KMS-11 (cell line): ENCODE data around the gene MYO7B.

Source experiments
- H2AFZ ChIP-seq: fragments of 200-600 bp; sonication (generic); 2 replicates; pipeline ENCODE4 v1.6.1; 2016; ENCODE audit warnings: antibody characterized with exemption, mixed run types, low read depth
- H3K27ac ChIP-seq: fragments of 200-600 bp; sonication (generic); 2 replicates; pipeline ENCODE4 v1.6.1; 2016; ENCODE audit warnings: mild to moderate bottlenecking, mixed run types
- H3K27me3 ChIP-seq: fragments of 200-600 bp; sonication (generic); 2 replicates; pipeline ENCODE4 v1.6.1; 2017; ENCODE audit warnings: mild to moderate bottlenecking, low read depth, mixed run types, moderate library complexity; ENCODE audit not compliant: insufficient read depth
- H3K36me3 ChIP-seq: fragments of 200-600 bp; sonication (generic); 2 replicates; pipeline ENCODE4 v1.6.1; 2017; ENCODE audit warnings: mild to moderate bottlenecking, mixed run types; ENCODE audit not compliant: insufficient read depth
- H3K4me1 ChIP-seq: fragments of 200-600 bp; sonication (generic); 2 replicates; pipeline ENCODE4 v1.6.1; 2016; ENCODE audit warnings: mild to moderate bottlenecking, low read depth, mixed run types; ENCODE audit not compliant: poor library complexity, severe bottlenecking
- H3K4me2 ChIP-seq: fragments of 200-600 bp; sonication (generic); 2 replicates; pipeline ENCODE4 v1.7.0; 2016; ENCODE audit warnings: mild to moderate bottlenecking, mixed run types
- H3K4me3 ChIP-seq: fragments of 200-600 bp; sonication (generic); IDR thresholded peaks from 2 replicates; pipeline ENCODE4 v1.6.1; 2017; ENCODE audit warnings: low read depth, low read length, mixed read lengths; ENCODE audit not compliant: insufficient read depth
- H3K79me2 ChIP-seq: fragments of 200-600 bp; sonication (generic); 2 replicates; pipeline ENCODE4 v1.6.1; 2016; ENCODE audit warnings: low read depth, mixed run types; ENCODE audit not compliant: insufficient read depth
- H3K9ac ChIP-seq: fragments of 200-600 bp; sonication (generic); 2 replicates; pipeline ENCODE4 v1.6.1; 2016; ENCODE audit warnings: mild to moderate bottlenecking, mixed run types
- H4K20me1 ChIP-seq: fragments of 200-600 bp; sonication (generic); 2 replicates; pipeline ENCODE4 v1.6.1; 2016; ENCODE audit warnings: mild to moderate bottlenecking, mixed run types; ENCODE audit not compliant: insufficient read depth
- TF ChIP-seq, protein P1 (sequence below): fragments of 200-600 bp; sonication (generic); conservative IDR thresholded peaks from 2 replicates; pipeline ENCODE4 v1.6.1; 2017; ENCODE audit warnings: low read depth, mild to moderate bottlenecking, antibody characterized with exemption, low read length, moderate library complexity, mixed read lengths

Gene MYO7B

DNA sequence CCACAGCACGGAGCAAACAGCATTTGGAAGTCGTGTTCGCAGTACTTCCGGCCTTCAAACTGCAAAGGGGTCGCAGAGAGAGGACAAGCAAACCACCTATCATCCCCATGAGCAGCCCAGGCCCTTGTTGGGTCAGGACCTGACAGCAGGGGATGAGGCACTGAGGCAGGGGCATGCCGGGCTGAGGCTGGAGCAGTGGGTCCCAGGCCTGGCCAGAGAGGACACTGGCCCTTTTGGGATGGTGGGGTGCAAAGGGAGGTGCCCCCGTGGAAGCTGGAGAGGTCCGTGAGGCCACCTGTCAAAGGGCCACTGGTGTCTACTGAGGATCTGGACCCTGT lies 119.3 kb downstream of the MYO7B start:
- no peaks in the 10 kb centered on the region for H3K27me3 ChIP-seq
- TF ChIP-seq, protein P1, sequence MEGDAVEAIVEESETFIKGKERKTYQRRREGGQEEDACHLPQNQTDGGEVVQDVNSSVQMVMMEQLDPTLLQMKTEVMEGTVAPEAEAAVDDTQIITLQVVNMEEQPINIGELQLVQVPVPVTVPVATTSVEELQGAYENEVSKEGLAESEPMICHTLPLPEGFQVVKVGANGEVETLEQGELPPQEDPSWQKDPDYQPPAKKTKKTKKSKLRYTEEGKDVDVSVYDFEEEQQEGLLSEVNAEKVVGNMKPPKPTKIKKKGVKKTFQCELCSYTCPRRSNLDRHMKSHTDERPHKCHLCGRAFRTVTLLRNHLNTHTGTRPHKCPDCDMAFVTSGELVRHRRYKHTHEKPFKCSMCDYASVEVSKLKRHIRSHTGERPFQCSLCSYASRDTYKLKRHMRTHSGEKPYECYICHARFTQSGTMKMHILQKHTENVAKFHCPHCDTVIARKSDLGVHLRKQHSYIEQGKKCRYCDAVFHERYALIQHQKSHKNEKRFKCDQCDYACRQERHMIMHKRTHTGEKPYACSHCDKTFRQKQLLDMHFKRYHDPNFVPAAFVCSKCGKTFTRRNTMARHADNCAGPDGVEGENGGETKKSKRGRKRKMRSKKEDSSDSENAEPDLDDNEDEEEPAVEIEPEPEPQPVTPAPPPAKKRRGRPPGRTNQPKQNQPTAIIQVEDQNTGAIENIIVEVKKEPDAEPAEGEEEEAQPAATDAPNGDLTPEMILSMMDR: no peak
- no peak overlapping the region for H2AFZ ChIP-seq
- no peaks in the 10 kb centered on the region for H3K36me3 ChIP-seq
- no peak overlapping the region for H3K27ac ChIP-seq
- H3K4me1 ChIP-seq: no peaks in the 10 kb centered on the region
- H3K4me2 ChIP-seq: no peak overlapping the region
- no peaks in the 10 kb centered on the region for H3K79me2 ChIP-seq
- no peak overlapping the region for H3K4me3 ChIP-seq
- H4K20me1 ChIP-seq: no peaks in the 10 kb centered on the region
- no peak overlapping the region for H3K9ac ChIP-seq

DNA sequence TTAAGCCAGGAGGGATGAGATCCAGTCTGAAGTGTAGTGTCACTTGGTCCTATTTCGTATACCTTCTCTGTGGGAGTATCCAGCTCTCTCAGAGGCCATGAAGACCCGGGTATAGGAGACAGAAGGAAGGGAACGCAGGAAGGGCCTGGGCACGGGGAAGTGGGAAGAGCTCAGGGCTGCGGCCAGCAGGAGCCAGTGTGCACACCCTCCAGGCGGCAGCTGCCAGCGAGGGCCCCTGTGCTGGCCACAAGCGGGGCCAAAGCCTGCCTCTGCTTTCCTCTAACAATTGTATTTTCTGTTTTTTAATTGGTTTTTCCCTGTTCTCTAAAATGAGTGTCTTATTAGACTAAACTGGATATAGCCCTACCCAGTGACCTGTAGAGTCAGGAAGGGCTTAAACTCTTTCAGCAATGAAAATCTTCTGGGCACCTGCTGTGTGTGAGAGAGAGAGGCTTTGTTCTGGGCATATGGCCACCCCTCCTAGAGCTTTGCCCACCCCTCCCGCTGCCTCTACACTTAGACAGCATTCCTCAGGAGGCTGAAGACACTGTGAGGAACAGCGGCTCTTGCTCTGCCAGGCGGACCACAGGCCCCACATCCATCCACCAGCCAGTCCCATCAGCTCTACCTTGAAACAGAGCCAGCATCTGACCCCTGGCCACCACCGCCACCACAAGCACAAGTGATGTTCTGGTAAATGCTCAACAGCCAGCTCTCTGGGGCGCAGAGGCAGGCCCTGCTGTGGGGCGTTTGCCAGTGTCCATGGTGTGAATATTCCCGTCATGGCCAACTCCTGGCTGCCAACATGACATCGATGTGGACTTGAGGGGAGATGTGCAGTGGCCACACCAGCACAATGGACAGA lies 120.0 kb downstream of the MYO7B start:
- Histone ChIP-seq H3K4me3 (no peak overlapping the region), H3K4me1 (no peaks in the 10 kb centered on the region), H3K9ac (no peak overlapping the region), H3K36me3 (no peaks in the 10 kb centered on the region), H4K20me1 (no peaks in the 10 kb centered on the region), H2AFZ (no peak overlapping the region), H3K27ac (no peak overlapping the region), H3K4me2 (no peak overlapping the region), H3K79me2 (no peaks in the 10 kb centered on the region), H3K27me3 (no peaks in the 10 kb centered on the region)
- TF ChIP-seq, protein P1: no peak

DNA sequence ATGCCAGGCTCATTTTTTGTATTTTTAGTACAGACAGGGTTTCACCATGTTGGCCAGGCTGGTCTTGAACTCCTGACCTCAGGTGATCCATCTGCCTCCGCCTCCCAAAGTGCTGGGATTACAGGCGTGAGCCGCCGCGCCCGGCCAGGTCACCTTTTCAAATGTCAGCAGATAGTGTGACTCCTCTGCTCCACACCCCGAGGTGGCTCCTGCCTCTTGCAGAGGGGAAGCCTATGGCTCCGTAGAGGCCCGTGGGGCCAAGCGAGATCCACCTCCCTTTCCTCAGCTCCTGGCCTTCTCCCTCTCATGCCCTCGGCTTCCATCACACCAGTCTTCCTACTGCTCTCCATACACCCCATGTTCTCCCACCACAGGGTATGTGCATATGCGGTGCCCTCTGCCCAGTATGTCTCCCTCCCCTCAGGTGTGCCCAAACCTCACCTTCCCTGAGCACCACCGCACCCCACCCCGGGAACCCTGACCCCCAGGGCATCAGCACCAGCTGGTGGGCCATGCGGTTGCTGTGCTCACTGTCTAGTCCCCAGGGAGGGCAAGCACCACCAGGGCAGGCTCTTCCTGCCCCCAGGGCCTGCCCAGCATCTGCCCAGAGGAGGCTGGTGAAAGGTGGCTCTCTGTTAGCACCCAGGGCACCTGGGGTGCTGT lies 121.2 kb downstream of the MYO7B start:
- TF ChIP-seq, protein P1: no peak
- H3K79me2 ChIP-seq: no peaks in the 10 kb centered on the region
- H4K20me1 ChIP-seq: no peaks in the 10 kb centered on the region
- H2AFZ ChIP-seq: no peak overlapping the region
- H3K4me1 ChIP-seq: no peaks in the 10 kb centered on the region
- H3K9ac ChIP-seq: no peak overlapping the region
- no peak overlapping the region for H3K27ac ChIP-seq
- H3K4me3 ChIP-seq: no peak overlapping the region
- H3K36me3 ChIP-seq: no peaks in the 10 kb centered on the region
- H3K4me2 ChIP-seq: no peak overlapping the region
- H3K27me3 ChIP-seq: no peaks in the 10 kb centered on the region

DNA sequence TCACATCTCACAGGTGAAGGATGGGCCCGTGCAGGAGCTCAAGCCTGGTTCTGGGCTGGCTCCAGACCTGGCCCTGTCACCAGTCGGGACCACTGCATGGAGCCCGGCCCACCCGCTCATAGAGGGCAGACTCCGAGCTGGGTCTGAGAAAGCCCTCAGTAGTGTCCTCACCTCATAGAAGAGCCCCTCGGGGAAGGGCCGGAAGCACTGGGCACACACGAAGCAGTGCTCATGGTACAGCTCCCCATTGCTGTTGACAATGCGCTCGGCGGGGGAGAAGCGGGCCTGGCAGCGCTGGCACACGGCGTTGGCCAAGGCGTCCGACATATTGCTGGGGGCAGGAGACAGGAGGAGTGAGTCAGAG lies 121.7 kb downstream of the MYO7B start:
- TF ChIP-seq, protein P1: no peak

More for the DNA sequence above, 121.7 kb downstream of the MYO7B start:
- Histone ChIP-seq H3K27ac (no peak overlapping the region), H3K4me1 (no peaks in the 10 kb centered on the region), H3K4me2 (no peak overlapping the region), H3K79me2 (no peaks in the 10 kb centered on the region), H4K20me1 (no peaks in the 10 kb centered on the region), H3K4me3 (no peak overlapping the region), H2AFZ (no peak overlapping the region), H3K27me3 (no peaks in the 10 kb centered on the region), H3K36me3 (no peaks in the 10 kb centered on the region), H3K9ac (no peak overlapping the region)
